GM18868 (cell line): ENCODE results near the gene SMARCA2.

Source experiments
- ATAC-seq: cut with Tn5 transposase; IDR thresholded peaks from one replicate; pipeline ENCODE4 v1.9.1; 2021; ENCODE audit warnings: mild to moderate bottlenecking, moderate library complexity; ENCODE audit not compliant: unreplicated experiment

SMARCA2 gene

DNA sequence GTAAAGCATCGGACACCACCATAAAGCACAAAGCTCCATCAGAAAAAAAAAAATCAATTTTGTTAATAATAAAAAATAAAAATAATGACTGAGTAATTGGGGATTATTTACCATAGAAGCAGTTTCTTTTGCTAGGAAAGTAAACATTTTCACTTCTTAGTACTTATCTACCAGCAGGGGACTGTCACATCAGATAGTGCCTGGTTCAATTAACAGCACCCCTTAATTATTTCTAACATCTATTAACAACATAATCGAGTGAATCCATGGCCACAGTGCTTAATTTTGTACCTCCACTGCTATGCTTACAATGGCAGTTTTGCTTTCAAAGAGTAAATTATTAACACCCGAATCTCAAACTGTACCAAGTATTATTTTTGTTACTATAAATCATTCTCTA is 221.7 kb downstream of the SMARCA2 start:
- no peak for ATAC-seq

DNA sequence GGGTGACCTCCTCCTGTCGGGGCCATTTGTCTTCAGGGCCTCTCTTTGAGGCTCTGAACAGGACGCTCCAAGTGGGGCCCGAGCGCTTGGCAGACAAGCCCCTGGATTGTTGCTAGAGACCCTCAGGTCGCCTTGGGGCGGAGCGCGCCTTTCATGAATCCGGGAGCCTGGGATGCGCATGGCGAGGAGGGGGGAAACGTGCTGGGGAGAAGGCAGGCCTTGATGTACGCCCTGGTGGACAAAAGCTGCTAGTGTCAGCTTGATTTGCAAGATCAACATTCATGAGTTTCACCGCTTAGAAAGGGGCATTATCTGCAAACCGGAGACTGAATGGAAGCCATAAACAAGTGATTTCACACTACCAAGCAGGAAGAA is 226.3 kb downstream of the SMARCA2 start:
- ATAC-seq, result peak; percentile 23

DNA sequence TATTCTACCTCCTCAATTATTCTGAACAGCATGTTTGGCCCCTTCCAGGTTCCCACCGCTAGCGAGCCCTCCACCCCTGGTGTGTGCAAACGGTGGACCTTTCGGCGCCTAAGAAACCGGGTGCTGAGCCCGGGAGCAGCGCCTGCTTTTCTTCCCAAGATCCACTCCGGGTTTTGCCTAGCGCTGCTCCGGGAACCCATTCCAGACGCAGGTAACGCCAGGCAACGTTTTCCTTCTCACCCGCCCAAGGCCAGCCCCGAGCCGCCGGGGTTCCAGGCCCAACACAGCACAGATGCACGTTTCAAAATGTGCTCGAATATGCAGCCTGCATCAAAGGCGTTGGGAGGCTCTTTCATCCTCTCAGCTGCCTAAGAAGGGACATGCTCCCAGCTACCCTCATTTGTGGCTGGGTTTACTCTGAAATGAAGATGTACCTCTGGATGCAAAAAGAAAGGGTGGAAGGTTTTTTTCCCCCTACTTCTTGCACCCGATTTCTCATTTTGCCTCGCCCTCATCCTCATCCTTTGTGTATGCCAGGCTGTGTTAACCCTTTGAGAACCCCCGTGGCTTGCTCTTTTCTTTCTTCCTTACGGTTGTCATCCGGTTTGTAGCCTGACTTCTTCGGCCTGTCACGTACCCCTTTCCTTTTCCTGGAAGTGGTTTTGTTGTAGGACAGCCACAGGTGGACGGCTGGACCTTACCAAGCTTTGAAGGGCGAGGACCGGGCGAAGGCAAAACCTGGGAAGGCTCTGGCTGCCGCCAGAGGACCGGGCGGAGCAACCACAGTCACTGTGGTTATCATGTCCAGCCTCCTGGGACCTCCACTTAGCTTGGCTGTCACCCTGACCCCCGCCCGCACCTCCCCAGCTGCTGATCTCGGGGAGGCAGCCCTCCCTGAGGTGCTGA is 226.9 kb downstream of the SMARCA2 start:
- peak; percentile 94 for ATAC-seq

DNA sequence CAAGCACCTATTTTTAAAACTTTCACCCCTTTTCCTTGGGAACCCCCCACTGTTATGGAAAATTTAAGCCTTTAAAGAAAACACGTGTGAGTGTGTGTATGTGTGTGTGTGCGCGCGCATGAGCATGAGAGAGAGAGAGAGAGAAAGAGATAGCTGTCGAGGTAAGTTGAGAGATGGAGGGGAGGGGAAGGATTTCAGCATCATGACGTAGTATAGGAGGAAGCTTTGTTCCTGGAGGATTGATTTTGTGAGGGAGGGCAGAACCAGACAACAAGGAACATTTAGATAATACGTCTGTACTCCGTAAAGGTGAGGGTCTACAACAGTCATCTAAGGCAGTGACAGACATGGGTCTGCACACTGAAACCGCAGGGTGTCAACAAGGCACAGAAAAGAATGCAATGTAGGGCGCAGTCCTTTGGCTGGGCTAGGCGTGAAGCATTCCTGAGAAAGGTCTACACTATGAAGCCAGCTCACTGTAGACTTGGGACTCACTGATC is 227.7 kb downstream of the SMARCA2 start:
- no peak for ATAC-seq
